GM19397 (cell line): ENCODE results near the gene RNF144B.

Source experiments
- ATAC-seq: cut with Tn5 transposase; IDR thresholded peaks from one replicate; pipeline ENCODE4 v1.9.1; 2021; ENCODE audit warnings: mild to moderate bottlenecking, moderate library complexity; ENCODE audit not compliant: unreplicated experiment

RNF144B gene

GRCh38 chr6:18506382-18507017 lies 119.3 kb downstream of the RNF144B start:
- ATAC-seq = no peak

- ATAC-seq = no peak
Measured at GRCh38 chr6:18507018-18507415, 119.9 kb downstream of the RNF144B start.

GRCh38 chr6:18507561-18507960 lies 120.4 kb downstream of the RNF144B start:
- no peak for ATAC-seq

- no peak for ATAC-seq
Measured at GRCh38 chr6:18509871-18510643, 122.9 kb downstream of the RNF144B start.

- no peak for ATAC-seq
Measured at GRCh38 chr6:18510644-18511033, 123.5 kb downstream of the RNF144B start.

- ATAC-seq = no peak
Measured at GRCh38 chr6:18511211-18511610, 124.1 kb downstream of the RNF144B start.

GRCh38 chr6:18513253-18513798 lies 126.2 kb downstream of the RNF144B start:
- no peak for ATAC-seq

- ATAC-seq = no peak
Measured at GRCh38 chr6:18514180-18514579, 127.0 kb downstream of the RNF144B start.

- ATAC-seq = no peak
Measured at GRCh38 chr6:18515767-18516166, 128.6 kb downstream of the RNF144B start.
